Measurements from ENCODE around the gene CROCC.

DNA sequence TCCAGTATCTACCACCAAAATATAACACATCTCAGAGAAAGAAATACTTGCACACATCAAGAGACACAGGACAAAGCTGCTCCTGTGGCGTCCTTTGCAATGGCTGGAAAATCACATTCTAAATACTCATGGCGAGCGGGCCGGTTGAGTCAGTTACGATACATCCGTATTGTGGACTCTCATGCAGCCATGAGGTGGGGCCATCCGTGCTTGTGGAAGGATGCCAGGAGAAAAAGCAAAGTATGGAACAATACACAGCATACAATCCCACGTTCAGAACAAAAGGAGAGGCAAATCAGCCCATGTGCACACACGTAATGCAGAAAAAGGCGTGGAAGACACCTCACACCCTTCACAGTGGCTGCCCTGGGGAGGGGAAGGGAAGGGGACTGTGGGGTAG is 76.9 kb downstream of the CROCC start:
- TF ChIP-seq CTCF (optimal IDR thresholded peaks at IDR 0.05 in 1 of 3, IDR thresholded peaks at IDR 0.05 in 1 of 3, conservative IDR thresholded peaks at IDR 0.05 in 1 of 3; ENCODE audit: extremely low read depth in 1 of 3, insufficient read depth in 2 of 3, low read length in 3 of 3) (no peak), EZH2 (IDR thresholded peaks at IDR 0.05; ENCODE audit: low read length) (no peak)
